Measurements from ENCODE around the gene EXOC3L2.
"Not testable (repeated sequence)": the region's sequence is repeated elsewhere in the genome, so short reads cannot be mapped to it uniquely, and the experiment has no call there.

EXOC3L2 gene

DNA sequence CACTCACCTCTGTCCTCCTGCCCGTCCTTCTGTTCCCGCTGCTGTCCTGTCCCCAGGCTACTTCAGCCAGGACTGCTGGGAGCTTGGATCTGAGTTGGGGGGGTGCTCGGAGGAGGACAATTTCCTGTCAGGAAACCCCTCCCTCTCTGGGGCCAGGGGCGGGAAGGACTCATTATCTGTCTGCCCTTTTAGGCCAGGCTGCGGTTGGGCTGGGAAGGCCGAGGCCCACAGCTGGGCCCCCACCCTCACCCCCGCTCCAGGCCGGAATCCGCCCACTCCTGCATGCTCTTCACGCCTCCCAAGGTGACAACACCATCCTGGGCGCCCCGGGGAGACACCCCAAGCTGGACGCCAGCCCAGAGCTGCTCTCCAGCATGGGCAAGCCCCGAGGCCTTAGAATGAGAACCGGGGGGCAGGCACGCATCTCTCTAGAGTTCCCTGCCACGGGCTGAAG lies at the start of gene EXOC3L2:
Gene EXOC3L2 (minus strand): TSS at position 74 of the 454 bp plus-strand sequence. CDS start 6,362 bp downstream, outside the sequence.
- DNase-seq, result no peak

GRCh38 chr19:45294291-45295029 lies 49.3 kb upstream of the EXOC3L2 start:
- no peak for DNase-seq

DNA sequence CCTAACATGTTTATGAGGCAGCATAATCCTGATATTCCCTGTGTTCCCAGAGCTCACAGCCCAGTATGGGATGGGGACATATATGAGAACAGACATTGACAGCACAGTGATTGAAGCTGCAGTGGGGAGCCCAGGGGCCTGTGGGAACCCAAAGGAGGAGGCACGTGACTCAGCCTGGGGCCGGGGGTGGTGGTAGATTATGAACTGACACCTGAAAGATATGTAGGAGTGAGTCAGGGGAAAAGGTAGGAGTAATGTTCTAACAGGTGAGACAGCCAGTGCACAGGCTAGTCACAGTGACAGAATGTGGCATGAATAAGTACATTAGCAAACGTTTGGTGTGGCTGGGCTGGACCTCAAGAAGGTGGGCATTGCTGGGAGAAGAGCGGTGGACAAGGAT lies 48.5 kb upstream of the EXOC3L2 start:
- no peak for DNase-seq

- DNase-seq, result no peak
Observed at GRCh38 chr19:45291834-45292233, 46.6 kb upstream of the EXOC3L2 start.

DNA sequence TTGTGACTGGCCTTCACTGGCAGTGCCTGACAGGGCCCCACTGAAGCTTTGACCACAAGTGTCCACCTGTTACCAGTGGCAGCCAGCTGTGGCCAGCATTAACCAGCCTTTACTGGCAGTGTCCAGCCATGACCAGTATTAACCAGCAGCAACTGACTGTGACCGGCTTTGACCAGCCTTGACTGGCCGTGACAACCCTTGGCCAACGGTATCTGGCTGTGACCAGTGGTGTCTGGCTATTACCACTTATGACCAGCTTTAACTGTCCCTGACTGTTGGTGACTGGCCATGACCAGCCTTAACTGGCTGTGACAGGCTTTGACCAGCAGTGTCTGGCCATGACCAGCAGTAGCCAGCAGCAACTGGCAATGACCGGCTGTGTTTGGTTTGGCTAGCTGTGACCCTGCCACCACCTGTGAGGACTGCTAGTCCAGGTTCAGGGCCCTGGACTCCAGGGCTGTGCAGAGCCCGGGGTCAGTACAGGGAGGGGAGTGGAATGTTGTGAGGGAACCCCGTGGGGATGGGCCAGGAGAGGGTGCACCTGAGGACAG lies 45.2 kb upstream of the EXOC3L2 start:
- no peak for DNase-seq

- DNase-seq, result no peak
Observed at GRCh38 chr19:45283443-45284033, 38.3 kb upstream of the EXOC3L2 start.

DNA sequence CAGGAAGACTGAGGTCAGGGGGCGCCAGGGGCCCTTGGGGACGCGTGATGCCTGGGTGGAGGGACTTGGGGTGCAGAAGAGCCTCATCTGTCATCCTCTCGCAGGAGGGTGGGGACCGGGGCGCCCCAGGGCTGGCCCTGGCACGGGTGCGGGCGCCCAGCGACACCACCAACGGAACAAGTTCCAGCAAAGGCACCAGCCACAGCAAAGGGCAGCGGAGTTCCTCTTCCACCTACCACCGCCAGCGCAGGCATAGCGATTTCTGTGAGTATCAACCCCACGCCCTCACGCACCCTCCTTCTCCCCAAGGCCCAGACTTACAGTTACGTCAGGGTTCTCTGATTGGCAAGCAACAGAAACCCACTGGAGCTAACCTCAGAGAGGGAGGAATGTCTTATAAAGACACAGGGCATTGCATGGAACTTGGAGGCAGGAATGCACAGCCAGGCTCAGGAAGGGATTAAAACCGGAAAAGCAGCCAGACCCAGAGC lies 35.3 kb upstream of the EXOC3L2 start:
- no peak for DNase-seq

DNA sequence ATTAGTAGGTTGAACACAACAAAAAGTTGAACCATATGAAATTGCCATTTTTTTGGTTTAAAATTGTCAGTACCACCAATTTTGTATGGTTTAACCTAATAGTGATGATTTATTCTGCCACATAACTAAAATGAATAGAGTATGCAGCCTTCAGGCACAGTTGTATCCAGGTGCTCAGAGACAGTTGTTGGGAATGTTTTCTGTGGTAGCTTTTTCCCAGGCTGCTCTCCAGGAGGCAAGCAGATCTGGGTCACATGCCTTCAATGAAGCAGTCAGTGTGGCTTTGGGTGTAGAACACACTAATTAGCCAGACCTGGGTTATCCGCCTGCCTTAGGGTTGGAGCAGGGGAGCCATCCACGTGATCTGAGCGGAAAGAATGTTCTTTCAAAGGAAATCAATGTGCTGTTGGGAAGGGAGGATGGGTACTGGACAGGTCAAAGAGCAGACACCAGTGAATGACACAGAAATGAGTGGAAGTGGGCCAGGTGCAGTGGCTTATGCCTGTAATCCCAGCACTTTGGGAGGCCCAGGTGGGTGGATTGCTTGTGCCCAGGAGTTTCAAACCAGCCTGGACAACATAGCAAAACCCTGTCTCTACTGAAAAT lies 34.5 kb upstream of the EXOC3L2 start:
- DNase-seq, result no peak

DNA sequence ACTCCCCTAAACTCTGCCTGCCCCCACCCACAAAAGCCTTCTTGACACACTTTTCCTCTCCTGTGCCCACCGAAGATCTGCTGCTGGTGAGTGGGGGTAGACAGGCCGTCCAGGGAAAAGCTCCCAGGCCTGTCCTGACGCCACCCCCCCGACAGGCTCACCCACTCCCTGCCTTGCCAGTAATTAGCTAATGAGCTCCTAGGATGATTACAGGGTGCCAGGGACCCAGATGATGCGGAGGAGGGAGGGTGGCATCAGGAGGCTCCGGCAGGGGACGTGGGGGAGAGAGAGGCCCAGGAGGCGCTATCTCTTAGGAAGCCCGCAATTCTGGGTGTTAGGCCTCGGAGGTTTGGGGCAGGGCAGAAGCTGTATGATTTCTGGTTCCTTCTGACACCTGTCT lies 32.9 kb upstream of the EXOC3L2 start:
- DNase-seq, result no peak

DNA sequence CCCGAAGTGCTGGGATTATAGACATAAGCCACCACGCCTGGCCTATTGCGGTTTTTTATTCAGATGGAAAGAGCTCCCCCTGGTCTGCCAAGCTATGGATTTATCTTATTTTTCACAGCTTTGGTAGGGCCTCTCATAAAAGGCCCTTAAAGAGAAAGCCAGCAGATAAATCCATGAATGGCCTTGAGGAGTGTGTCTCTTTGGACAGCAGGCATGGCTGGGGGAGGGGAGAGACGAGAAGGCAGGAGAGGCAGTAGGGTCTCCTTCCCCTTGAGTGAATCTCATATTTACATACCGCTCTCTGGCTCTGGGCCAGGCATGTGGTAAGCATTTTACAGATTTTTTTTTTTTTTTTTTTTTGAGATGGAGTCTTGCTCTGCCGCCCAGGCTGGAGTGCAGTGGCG lies 31.1 kb upstream of the EXOC3L2 start:
- DNase-seq, result no peak

DNA sequence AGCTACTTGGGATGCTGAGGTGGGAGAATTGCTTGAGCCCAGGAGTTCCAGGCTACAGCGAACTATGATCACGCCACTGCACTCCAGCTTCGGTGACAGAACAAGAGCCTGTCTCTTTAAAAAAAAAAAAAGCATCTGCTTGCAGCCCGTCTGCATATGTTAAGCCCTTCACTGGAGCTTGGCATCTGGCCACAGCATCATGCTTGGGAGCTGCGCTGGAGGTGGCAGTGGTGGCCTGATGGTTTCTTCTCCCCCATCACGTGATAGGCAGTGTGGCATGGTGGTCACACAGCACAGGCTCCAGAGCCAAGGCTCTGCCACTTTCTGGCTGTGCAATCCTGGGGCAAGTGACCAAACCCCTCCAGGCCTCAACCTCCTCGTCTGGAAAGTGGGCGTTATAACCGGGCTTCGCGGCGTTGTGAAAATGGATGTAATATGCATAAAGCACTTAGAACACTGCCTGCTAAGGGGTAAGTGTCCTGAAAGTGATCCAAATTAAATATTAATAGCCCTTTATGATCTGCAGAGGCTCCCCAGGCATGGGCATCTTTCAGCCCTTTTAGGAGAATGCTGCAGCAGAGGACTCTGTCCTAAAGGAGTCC lies 30.3 kb upstream of the EXOC3L2 start:
- peak; percentile 32 for DNase-seq

DNA sequence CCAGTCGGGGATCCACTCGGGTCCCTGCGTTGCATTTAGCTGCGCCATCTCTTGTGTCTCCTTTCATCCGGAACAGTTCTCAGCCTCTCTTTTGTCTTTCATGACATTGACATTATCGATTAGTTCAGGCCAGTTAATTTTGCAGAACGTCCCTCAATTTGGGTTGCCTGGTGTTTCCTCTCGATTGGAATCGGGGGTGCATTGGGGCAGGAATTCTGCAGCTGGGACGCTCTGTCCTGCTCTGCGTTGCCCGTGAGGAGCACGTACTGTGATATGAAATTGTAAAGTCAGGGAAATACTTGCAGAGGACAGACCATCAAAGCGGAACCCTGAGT lies 28.3 kb upstream of the EXOC3L2 start:
- no peak for DNase-seq

- no peak for DNase-seq
Observed at GRCh38 chr19:45271735-45272108, 26.5 kb upstream of the EXOC3L2 start.

- no peak for DNase-seq
Observed at GRCh38 chr19:45271098-45271734, 26.0 kb upstream of the EXOC3L2 start.

- not testable (repeated sequence) for DNase-seq
Observed at GRCh38 chr19:45269939-45270338, 24.7 kb upstream of the EXOC3L2 start.

DNA sequence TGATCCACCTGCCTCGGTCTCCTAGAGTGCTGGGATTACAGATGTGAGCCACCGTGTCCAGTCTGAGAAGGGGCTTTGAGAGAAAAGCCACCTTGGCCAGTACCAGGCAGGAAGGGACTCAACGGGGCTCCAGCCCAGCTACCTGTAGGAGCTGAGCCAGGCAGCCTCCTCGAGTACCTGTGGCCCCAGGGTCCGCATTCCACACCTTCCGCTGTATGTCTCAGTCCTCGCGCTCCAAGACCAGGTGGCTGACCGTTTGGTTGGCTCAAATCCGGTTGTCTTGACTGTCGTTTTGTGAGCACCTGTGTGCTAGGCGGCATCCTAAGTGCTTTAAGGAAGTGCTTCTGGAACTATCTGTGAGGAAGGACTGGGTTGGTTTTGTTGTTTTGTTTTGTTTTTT lies 22.1 kb upstream of the EXOC3L2 start:
- DNase-seq, result no peak

DNA sequence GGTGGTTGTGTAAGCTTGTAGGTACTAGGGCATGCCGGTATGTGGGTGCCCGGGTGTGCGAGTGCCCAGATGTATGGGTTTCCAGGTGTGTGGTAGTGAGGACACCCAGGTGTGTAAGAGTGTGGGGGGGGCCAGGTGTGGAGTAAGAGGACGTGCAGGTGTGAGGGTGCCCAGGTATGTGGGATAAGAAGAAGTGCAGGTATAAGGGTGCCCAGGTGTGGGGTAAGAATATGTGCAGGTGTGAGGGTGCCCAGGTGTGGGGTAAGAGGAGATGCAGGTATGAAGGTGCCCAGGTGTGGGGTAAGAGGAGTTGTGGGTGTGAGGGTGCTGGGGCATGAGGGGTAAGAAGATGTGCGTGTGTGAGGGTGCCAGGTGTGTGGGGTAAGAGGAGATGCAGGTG lies 20.2 kb upstream of the EXOC3L2 start:
- no peak for DNase-seq

GRCh38 chr19:45264781-45265317 lies 19.6 kb upstream of the EXOC3L2 start:
- DNase-seq, result no peak

DNA sequence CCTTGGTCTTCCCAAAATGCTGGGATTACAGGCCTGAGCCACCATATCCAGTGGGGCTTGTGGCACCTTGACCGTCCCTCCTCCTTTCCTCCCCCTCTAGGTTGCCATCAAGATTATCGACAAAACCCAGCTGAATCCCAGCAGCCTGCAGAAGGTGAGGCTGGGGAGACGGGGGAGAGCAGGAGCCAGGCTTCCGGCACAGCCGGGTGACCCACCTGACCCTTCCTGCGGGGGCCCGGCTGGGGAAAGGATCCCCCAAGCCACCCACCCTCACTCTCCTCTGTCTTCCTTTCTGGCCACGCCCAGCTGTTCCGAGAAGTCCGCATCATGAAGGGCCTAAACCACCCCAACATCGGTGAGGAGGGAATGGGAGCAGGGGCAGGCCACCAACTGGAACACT lies 17.8 kb upstream of the EXOC3L2 start:
- DNase-seq, result no peak

- no peak for DNase-seq
Observed at GRCh38 chr19:45262570-45262969, 17.4 kb upstream of the EXOC3L2 start.

GRCh38 chr19:45258862-45259261 lies 13.7 kb upstream of the EXOC3L2 start:
- no peak for DNase-seq

DNA sequence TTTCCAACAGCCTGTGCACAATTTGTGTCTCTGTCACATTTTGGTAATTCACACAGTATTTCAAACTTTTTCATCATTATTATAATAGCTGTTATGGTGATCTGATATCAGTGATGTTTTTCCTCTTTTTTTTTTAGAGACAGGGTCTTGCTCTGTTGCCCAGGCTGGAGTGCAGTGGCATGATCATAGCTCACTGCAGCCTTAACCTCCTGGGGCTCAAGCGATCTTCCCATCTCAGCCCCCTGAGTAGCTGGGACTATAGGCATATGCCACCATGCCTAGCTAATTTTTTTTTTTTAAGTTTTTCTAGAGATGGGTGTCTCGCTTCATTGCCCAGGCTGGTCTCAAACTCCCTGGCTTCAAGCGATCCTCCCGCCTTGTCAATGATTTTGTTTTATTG lies 11.6 kb upstream of the EXOC3L2 start:
- DNase-seq, result no peak
